ENCODE results near the gene IL23R. TPM values are rescaled to one million over a fixed set of nuclear protein-coding genes. Genes with fewer than 3 reads are reported as not detected.

The IL23R gene
- total and polyA plus RNA-seq, 2 of the 8 experiments (the other 6 are each of a cell fraction or from before 2014, with no cell fraction given) = not detected

DNA sequence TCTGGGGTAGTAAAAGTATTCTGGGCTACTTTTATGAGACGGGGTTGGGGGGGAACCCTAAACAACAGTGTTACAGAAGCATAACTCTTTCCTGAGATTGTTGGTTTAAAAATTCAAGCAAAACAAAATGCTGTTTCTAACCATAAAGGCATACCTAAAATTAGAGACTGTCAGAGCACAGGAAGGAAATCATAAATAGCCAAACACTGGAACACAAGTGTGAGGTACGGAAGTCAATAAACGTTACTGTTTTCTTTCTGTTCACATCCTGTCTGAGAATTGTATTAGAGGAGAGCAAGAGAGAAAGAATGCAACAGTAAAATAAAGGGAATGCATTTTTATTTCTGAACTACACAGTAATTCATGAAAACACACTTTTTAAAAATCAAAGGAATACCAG lies 98.6 kb downstream of the IL23R start (continued):
- TF ChIP-seq CHD7 (IDR thresholded peaks at IDR 0.05; ENCODE audit: insufficient replicate concordance, low read length) = no peak

All from H1 (cell line).